HG03060 (cell line): ENCODE results near the gene COA1.
"Not testable (repeated sequence)": the region's sequence is repeated elsewhere in the genome, so short reads cannot be mapped to it uniquely, and the experiment has no call there.

ENCODE experiments used
- ATAC-seq: cut with Tn5 transposase; IDR thresholded peaks from one replicate; pipeline ENCODE4 v1.9.1; 2021; ENCODE audit warnings: low read depth, moderate number of reproducible peaks; ENCODE audit not compliant: unreplicated experiment

COA1 gene

DNA sequence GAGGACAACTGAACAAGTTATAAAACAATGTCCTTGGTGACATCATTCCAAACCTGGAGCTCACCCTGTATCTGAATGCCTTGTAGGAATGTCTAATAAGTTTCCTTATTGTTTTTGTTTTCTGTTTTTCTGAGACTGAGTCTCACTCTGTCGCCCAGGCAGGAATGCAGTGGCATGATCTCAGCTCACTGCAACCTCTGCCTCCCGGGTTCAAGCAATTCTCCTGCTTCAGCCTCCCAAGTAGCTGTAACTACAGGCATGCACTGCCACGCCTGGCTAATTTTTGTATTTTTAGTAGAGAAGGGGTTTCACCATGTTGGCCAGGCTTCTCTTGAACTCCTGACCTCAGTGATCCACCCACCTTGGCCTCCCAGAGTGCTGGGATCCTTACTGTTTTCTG lies 2.2 kb upstream of the COA1 start:
- not testable (repeated sequence) for ATAC-seq

DNA sequence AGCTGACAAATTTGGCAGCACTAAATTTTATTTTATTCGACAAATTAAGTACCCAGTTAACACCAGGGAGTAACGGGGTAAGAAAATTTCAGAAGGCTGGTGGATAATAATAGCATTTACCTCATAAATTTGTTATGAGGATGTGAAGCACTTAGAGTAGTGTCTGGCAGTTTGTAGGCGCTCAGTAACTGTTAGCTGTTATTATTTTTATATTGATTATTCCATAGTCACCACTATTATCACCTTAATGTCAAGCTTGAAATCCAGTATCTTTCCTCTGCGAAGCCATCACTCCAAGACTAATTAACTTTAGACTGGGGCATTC lies 563 bp upstream of the COA1 start:
- no peak for ATAC-seq

DNA sequence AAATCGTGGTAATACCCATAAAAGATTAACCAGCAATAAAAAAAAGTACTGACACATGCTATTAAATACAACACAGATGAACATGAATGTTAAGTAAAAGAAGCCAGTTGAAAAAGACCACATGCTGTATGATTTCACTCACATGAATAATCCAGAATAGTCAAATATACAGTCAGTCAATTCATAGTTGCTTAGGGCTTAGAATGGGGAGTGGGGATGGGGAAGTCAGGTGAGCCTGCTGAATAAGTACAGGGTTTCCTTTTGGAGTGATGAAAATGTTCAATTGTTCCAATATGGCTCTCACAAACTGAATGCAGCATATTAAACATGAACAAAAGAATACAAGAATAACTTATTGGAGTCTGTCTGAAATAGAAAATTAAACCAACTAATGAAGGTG lies 1.8 kb downstream of the COA1 start:
- ATAC-seq = no peak

DNA sequence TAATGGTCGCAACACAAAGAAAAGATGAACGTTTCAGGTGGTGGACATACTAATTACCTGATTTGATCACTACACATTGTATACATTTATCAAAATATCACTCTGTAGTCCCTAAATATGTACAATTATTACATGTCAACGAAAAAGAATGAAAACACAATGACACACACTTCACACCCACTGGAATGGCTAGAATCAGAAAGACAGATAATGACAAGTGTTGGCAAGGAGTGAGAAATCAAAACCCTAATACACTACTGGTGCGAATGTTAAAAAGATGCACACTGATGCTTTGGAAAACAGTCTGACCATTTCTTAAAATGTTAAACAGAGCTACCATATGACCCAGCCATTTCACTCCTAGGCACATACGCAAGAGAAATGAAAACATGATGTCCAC lies 2.3 kb downstream of the COA1 start:
- ATAC-seq = no peak

DNA sequence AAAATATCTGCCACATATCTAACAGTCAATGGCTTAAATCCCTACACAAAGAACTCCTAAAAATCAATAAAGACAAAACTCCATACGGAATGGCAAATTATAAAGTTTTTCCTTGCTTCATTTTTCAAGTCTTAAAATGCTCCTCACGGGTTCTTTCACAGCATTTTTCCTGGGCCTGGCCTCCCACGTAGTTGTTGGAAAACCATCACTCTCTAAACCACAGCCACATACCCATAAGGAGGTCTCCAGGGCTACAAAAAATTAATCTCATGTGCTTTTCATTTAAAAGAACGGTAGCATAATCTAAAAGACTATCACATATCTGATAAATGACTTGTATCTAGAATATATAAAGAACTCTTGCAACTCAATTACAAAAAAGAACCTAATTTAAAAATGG lies 2.9 kb downstream of the COA1 start:
- no peak for ATAC-seq

DNA sequence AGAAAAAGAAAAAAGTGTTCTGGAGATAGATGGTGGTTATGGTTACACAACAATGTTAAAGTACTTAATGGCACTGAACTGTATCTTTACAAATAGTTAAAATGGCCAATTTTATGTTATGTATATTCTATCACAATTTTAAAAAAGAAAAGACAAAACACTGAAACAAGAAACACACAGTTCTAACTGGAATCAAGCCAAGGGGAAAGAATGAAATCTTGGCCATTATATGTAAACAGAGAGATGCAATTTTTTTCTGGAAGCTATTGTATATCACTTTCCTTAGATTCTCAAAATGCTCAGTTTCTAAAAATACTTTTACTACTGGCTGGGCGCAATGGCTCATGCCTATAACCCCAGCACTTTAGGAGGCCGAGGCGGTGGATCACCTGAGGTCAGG lies 4.1 kb downstream of the COA1 start:
- no peak for ATAC-seq

DNA sequence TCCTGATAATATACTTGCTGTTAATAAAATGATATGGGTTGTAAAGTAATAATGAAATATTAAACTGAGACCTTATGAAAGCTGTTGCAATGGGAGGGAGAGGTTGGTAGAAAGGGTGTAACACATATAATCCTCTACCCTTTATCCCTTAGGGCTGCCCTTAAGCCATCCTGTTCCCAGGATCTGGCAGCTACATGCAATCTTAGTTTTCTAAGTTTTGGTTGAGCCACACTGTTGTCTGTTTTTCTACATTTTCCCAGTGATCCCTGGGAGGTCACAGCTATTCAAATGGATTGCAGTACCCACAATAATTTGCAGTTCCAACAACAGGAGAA lies 6.3 kb downstream of the COA1 start:
- ATAC-seq = no peak

DNA sequence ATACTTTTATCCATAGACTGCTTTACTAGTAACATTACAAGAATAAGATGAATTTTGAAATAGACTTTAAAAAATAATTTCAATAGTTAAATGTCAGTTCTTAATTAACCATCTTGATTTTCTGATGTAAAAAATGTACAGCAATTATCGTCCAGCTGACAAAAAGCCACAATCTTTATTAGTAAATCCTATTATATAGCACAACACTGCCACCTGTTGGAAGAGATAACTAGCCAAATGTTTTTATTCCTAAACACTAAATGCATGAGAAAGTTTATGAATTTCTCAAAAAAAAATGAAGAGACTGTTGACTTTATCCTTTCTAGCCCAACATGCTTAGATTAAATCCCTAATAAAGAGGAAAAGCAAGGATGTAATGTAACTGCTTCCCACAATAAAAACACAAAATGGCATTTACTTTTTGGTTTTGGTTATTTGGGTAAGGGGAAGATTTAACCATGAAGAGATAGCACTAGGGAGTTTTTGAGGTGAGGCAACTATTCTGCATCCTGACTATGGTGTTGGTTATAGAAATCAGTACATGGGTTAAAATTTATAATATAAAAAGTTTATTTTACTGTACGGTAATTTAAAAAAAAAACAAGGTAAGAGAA lies 8.0 kb downstream of the COA1 start:
- no peak for ATAC-seq

DNA sequence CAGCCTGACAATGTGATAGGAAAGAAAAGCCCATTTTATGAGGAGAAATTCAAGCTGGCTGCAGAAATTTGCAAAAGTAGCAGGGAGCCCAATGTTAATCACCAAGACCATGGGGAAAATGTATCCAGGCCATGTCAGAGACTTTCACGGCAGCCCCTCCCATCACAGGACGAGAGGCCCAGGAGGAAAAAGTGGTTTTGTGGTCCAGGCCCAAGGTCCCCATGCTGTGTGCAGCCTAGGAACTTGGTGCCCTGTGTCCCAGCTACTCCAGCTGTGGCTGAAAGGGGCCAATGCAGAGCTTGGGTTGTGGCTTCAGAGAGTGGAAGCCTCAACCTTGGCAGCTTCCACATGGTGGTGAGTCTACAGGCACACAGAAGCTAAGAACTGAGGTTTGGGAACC lies 12.7 kb downstream of the COA1 start:
- no peak for ATAC-seq

DNA sequence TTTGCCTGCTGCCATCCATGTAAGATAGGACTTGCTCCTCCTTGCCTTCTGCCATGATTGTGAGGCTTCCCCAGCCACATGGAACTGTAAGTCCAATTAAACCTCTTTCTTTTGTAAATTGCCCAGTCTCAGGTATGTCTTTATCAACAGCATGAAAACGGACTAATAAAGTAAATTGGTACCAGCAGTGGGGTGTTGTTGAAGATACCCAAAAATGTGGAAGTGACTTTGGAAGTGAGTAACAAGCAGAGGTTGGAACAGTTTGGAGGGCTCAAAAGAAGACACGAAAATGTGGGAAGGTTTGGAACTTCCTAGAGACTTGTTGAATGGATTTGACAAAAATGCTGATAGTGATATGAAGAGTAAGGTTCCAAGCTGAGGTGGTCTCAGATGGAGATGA lies 13.4 kb downstream of the COA1 start:
- not testable (repeated sequence) for ATAC-seq

DNA sequence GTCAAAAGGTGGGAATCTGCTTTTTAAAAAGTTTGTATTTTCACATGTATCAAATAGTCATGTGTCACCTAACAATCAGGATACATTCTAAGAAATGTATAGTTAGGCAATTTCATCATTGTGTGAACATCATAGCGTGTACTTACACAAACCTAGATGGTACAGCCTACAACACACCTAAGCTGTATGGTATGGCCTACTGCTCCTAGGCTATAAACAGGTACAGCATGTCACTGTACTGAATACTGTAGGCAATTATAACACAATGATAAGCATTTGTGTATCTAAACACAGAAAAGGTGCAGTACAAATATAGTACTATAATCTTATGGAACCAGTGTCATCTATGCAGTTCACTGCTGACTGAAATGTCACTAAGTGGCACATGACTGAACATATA lies 17.8 kb downstream of the COA1 start:
- no peak for ATAC-seq

DNA sequence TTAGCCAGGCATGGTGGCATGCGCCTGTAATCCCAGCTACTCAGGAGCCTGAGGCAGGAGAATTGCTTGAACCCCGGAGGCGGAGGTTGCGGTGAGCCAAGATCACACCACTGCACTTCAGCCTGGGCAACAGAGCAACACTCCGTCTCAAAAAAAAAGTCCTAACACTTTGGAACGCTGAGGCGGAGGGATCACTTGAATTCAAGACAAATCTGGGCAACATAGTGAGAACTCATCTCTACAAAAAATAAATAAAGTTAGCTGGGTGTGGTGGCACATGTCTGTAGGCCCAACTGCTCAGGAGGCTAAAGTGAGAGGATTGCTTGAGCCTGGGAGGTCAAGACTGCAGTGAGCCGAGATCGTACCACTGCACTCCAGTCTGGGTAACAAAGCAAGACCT lies 21.3 kb downstream of the COA1 start:
- ATAC-seq = not testable (repeated sequence)

DNA sequence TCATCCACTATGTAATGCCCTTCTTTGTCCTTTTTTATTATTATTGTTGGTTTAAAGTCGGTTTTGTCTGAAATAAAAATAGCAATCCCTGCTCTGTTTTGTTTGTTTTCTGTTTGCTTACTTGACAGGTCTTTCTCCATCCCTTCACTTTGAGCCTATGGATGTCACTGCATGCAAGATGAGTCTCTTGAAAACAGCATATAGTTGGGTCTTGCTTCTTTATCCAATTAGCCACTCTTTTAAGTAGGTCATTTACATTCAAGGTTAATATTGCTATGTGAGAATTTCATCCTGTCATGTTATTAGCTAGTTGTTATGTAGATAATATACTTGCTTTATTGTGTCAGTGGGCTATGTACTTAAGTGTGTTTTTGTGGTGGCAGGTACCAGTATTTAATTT lies 25.8 kb downstream of the COA1 start:
- no peak for ATAC-seq

DNA sequence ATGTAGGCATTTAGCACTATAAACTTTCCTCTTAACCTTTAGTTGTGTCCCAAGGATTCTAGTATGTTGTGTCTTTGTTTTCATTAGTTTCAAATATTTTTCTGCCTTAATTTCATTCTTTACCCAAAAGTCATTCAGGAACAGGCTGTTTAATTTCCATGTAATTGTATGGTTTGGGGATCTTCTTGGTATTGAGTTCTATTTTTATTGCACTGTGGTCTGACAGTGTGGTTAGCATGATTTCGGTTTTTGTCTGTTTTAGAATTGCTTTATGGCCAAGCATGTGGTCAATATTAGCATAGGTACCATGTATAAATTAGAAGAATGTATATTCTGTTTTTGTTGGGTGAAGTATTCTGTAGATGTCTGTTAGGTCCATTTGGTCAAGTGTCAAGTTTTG lies 26.3 kb downstream of the COA1 start:
- no peak for ATAC-seq

DNA sequence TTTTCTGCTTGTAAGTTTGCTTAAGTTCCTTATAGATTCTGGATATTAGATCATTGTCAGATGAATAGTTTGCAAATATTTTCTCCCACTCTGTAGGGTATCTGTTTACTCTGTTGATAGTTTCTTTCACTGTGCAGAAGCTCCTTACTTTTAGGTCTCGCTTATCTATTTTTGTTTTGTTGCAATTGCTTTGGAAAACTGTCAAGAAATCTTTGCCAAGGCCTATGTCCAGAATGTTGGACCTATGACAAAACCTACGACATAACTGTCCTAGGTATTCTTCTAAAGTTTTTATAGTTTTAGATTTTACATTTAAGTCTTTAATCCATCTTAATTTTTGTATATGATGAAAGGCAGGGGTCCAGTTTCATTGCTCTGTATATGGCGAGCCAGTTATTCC lies 27.4 kb downstream of the COA1 start:
- ATAC-seq = no peak

DNA sequence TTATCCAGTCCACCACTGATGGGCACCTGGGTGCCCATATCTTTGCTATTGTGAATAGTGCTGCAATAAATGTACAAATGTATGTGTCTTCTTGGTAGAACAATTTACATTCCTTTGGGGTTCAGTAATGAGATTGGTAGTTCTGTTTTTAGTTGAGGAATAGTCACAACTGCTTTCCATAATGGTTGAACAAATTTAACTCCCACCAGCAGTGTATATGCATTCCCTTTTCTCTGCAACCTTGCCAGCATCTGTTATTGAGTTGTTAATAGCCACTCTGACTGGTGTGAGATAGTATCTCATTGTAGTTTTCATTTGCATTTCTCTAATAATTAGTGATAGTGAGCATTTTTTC lies 27.8 kb downstream of the COA1 start:
- ATAC-seq = no peak

DNA sequence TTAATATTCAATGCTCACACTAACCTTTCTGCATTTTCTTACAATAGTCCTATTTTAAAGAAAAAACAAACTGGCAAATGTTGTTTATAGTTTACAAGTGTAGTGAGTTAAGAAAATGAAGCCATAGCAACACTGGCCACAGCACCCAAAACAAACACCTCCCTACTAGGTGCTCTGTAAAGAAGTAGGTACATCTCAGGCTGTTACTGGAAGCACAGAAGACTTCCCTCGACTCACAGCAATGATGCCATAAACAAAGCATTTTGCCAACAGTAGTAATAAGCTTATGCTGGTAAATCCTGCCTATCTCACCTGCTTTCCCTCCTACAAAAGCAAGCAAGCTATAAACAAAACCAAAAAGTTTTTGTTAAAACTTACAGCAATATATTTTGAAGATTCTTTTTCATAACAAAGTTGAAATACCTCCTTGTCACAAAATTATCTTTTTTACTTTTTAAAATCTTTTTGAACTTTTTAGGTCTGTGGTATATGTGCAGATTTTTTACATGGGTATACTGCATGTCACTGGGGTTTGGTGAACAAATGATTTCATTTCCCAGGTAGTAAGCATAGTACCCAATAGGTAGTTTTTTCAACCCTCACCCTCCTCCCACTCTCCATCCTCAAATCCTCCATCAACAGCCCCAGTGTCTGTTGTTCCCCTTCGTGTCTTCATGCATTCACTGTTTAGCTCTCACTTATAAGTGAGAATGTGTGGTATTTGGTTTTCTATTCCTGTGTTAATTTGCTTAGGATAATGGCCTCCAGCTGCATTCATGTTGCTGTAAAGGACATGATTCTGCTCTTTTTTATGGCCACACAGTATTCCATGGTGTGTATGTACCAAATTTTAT lies 28.4 kb downstream of the COA1 start:
- no peak for ATAC-seq

DNA sequence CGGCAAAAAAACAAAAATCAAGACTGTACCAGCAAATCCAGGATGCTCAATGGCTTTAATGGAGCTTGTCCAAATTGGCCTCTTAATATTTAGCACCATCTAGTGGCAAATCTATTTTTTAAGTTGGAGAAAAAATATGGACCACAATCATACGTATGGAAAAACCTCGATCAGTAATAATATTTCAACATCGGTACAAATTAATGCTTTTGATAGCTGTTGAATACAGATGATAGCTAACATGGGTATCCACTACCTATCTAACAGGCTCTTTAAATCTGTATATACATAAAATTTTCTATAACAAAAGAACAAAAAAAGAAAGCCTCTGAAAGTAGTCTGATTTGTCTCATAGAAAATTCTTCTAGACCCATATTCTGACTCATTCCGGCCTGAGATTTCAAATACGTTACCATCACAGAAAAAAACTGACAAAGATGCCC lies 29.2 kb downstream of the COA1 start:
- ATAC-seq = no peak

DNA sequence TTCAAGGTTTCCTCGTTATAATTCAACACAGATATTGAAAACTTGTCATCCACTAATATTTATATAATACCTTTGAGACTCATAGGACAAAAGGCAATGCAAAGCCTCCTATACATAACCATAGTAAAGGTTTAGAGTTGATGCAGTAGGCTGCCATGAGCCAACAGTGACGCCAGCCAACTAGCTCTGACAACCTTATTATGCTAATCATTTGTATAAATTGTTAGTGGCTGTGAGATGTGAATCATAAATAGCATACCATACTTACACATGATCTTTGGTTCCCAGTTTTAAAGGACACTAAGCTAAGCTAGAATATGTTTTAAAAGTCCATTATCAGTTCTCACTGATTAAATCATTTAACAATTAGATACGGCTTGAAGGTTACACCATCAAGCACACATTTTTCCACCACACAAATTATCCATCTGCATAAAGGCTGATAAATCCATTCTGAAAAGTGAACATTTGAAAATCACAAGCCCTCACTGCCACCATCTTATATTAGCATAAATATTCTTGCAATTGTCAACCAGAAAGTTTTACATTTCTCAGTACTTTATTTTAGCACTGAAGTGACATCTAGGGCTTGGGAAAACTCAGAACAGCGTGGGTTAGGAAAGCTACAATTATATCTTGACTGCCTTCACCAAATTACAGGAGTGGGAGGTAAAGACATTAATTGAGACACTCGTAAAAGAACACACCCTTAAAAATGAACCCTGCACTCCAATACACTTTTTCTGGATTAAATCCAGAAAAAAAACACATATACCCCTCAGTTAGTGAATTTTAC lies 30.7 kb downstream of the COA1 start:
- ATAC-seq = no peak

DNA sequence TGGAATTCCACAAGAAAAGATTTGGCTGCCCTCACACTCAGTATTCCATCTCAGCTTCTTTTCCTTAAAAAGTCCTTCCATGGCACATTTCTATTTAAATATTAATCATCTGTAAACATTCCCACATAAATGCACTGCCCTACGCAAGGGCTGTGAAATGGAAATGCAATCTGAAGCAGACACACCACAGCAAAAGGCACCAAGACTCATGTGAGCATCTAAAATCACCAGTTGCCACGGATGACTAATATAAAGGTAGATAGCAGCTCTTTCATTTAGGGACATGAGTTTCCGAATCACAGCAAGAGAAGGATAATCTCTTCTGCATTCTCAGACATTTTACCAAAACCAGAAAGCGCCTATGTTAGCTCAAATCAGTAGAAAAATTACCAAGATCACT lies 31.6 kb downstream of the COA1 start:
- no peak for ATAC-seq

DNA sequence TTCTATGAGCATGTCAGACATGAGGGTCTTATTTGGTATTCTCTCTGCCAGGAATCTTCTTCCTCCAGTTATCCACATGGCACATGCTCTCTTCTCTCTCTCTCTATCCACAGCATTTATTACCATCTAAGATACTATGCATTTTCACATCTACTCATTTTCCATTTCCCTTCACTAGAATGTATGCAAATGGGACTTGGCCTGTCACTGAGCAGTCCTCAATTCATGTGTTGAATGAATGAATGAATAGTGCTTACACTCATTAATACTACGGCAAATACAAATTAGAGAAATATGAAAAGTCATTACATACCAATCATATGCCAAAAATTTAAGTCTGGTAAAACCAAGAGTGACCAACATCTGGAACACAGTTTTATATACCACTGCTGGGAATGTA lies 34.0 kb downstream of the COA1 start:
- ATAC-seq = no peak

DNA sequence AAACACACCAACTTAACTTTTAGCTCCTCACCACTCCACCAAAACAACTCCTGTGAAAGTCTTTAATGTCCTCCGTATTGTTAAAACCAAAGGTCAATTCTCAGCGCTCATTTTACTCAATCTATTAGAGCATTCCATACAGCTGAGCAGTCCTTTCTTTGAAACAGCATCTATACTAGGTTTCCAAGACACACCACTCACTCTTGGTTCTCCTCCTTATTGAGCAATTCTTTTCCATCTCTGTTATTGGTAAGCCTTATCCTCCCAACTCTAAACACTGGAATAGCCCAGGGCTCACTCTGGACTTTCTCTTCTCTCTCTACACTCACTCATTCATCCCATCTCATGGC lies 34.9 kb downstream of the COA1 start:
- ATAC-seq = no peak
